ENCODE measurements around the gene HEXIM1.

Gene HEXIM1

DNA sequence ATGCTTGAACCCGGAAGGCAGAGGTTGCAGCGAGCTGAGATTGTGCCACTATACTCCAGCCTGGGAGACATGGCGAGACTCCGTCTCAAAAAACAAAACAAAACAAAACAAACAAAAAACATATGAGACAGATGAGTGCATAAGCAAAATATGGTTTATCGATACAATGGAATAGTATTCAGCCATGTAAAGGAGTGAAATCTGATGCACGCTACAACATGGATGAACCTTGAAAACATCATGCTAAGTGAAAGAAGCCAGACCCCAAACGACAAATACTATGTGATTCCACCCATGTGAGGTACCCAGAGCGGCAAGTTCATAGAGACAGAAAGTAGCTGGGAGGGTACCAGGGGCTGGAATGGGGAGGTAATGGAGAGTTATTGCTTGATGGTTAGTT lies 22.8 kb upstream of the HEXIM1 start:
- DNase-seq (ENCODE audit: low read depth) = no peak
- TF ChIP-seq CTCF (IDR thresholded peaks at IDR 0.05; ENCODE audit: low read depth, low read length, missing control alignments) = no peak
- no peak overlapping the region for H3K4me3 ChIP-seq (ENCODE audit: low read depth, low read length)

- no peak overlapping the region for H3K4me3 ChIP-seq (ENCODE audit: low read depth, low read length)
- DNase-seq (ENCODE audit: low read depth) = no peak
- no peak for TF ChIP-seq CTCF (IDR thresholded peaks at IDR 0.05; ENCODE audit: low read depth, low read length, missing control alignments)
Observed at GRCh38 chr17:45127207-45127547, 21.1 kb upstream of the HEXIM1 start.

GRCh38 chr17:45127548-45128300 lies 20.6 kb upstream of the HEXIM1 start:
- H3K4me3 ChIP-seq (ENCODE audit: low read depth, low read length) = no peak overlapping the region
- DNase-seq (ENCODE audit: low read depth) = no peak
- TF ChIP-seq CTCF (IDR thresholded peaks at IDR 0.05; ENCODE audit: low read depth, low read length, missing control alignments) = no peak

GRCh38 chr17:45128331-45128730 lies 19.9 kb upstream of the HEXIM1 start:
- no peak overlapping the region for H3K4me3 ChIP-seq (ENCODE audit: low read depth, low read length)

DNA sequence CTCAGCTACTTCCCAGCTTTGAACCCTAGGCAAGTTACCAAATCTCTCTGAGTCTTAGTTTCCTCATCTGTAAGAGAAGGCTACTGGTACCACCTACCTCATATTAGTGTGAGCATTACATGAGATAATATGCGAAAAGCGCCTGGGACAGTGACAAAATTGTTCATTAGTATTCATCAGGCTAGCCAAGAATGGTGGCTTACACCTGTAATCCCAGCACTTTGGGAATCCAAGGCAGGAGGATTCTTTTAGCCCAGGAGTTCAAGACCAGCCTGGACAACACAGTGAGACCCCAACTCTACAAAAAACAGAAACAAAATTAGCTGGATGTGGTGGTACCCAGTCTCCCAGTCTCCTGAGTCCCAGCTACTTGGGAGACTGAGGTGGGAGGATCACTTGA lies 19.3 kb upstream of the HEXIM1 start:
- H3K4me3 ChIP-seq (ENCODE audit: low read depth, low read length) = no peak overlapping the region
- TF ChIP-seq CTCF (IDR thresholded peaks at IDR 0.05; ENCODE audit: low read depth, low read length, missing control alignments) = no peak
- DNase-seq (ENCODE audit: low read depth) = no peak

More at GRCh38 chr17:45128331-45128730, 19.9 kb upstream of the HEXIM1 start:
- TF ChIP-seq CTCF (IDR thresholded peaks at IDR 0.05; ENCODE audit: low read depth, low read length, missing control alignments) = no peak
- DNase-seq (ENCODE audit: low read depth) = no peak

GRCh38 chr17:45129426-45129939 lies 18.8 kb upstream of the HEXIM1 start:
- H3K4me3 ChIP-seq (ENCODE audit: low read depth, low read length) = no peak overlapping the region
- no peak for TF ChIP-seq CTCF (IDR thresholded peaks at IDR 0.05; ENCODE audit: low read depth, low read length, missing control alignments)
- DNase-seq (ENCODE audit: low read depth) = no peak
